ENCODE measurements around the gene LRRFIP2.

LRRFIP2 gene

GRCh38 chr3:37041546-37042195 is 132.7 kb downstream of the LRRFIP2 start:
- no peak overlapping the region for H3K4me3 ChIP-seq (ENCODE audit: low read length)
- no peaks in the 10 kb centered on the region for H3K9me3 ChIP-seq (ENCODE audit: insufficient read depth, low read depth, low read length)
- H3K9ac ChIP-seq (ENCODE audit: low read depth, low read length), result no peak overlapping the region
- WGBS, result 82% methylated on average over 1 of the region's 1 CpG
- no peak overlapping the region for H3K27ac ChIP-seq (ENCODE audit: low read depth, low read length)
- peaks cover 85% of the 10 kb centered on the region for H3K36me3 ChIP-seq (ENCODE audit: insufficient read depth, low read length)
- H3K27me3 ChIP-seq (ENCODE audit: insufficient read depth, low read length), result no peaks in the 10 kb centered on the region
- no peaks in the 10 kb centered on the region for H3K4me1 ChIP-seq (ENCODE audit: insufficient read depth, low read length)

DNA sequence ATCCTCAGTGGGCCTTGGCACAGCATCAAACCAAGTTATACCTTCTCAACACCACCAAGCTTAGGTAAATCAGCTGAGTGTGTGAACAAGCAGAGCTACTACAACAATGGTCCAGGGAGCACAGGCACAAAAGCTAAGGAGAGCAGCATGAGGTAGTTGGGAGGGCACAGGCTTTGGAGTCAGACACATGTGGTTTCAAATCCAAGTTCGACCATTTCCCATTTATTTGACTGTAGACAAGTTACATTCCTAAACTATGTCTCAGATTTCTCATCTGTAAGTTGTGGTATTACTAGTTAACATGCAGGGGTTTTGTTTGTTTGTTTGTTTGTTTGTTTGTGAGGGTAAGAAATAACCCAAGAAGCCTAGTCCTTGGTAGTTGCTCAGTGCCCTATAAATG is 134.2 kb downstream of the LRRFIP2 start:
- no peaks in the 10 kb centered on the region for H3K4me1 ChIP-seq (ENCODE audit: insufficient read depth, low read length)
- peaks cover 5% of the 10 kb centered on the region; the same call in 1 of the 2 replicates for H3K9me3 ChIP-seq (ENCODE audit: insufficient read depth, low read depth, low read length)
- no peak overlapping the region for H3K4me3 ChIP-seq (ENCODE audit: low read length)
- WGBS, result 100% methylated on average over 1 of the region's 1 CpG
- H3K36me3 ChIP-seq (ENCODE audit: insufficient read depth, low read length), result peaks cover 89% of the 10 kb centered on the region
- no peak overlapping the region for H3K9ac ChIP-seq (ENCODE audit: low read depth, low read length)
- H3K27me3 ChIP-seq (ENCODE audit: insufficient read depth, low read length), result no peaks in the 10 kb centered on the region
- H3K27ac ChIP-seq (ENCODE audit: low read depth, low read length), result no peak overlapping the region

DNA sequence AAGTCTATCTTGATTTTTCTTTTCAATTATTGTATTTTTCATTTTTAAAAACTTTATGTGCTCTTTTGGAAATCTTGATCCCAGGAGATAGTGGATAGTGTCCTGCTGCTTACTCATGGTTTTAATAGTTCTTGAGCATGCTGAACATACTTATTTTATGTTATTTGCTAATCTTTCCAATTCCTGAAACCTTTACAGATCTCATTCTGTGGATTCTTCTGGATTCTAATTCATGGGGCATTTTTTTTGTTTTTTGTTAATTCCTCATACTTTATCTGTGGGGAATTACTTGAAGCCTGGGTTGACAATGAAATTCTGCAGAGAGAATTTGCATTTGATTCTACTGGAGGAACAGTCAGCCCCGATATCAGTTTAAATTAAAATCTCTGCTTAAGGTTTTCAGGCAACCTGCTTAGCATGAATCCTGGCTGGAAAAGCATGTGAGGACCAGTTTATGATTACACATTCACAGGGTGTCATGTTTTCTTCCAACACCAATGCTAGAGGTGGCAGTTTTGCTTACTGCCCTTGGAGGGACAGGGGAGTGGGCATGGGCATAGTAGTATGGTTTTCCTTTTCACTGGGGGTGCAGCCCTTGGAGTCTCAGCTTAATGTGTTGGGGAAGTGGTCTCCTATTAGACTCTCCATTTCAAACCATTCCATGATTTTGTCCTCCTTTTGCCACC is 135.1 kb downstream of the LRRFIP2 start:
- 96% methylated on average over 1 of the region's 1 CpG for WGBS
- no peak overlapping the region for H3K9ac ChIP-seq (ENCODE audit: low read depth, low read length)
- H3K9me3 ChIP-seq (ENCODE audit: insufficient read depth, low read depth, low read length), result peaks cover 5% of the 10 kb centered on the region; the same call in 1 of the 2 replicates
- H3K4me3 ChIP-seq (ENCODE audit: low read length), result no peak overlapping the region
- H3K27ac ChIP-seq (ENCODE audit: low read depth, low read length), result no peak overlapping the region
- H3K4me1 ChIP-seq (ENCODE audit: insufficient read depth, low read length), result no peaks in the 10 kb centered on the region
- H3K27me3 ChIP-seq (ENCODE audit: insufficient read depth, low read length), result no peaks in the 10 kb centered on the region
- peaks cover 89% of the 10 kb centered on the region for H3K36me3 ChIP-seq (ENCODE audit: insufficient read depth, low read length)

GRCh38 chr3:37037352-37037751 is 137.0 kb downstream of the LRRFIP2 start:
- H3K27ac ChIP-seq (ENCODE audit: low read depth, low read length), result no peak overlapping the region
- no peaks in the 10 kb centered on the region for H3K4me1 ChIP-seq (ENCODE audit: insufficient read depth, low read length)
- H3K27me3 ChIP-seq (ENCODE audit: insufficient read depth, low read length), result no peaks in the 10 kb centered on the region
- no peak overlapping the region for H3K4me3 ChIP-seq (ENCODE audit: low read length)
- H3K9me3 ChIP-seq (ENCODE audit: insufficient read depth, low read depth, low read length), result peaks cover 5% of the 10 kb centered on the region; the same call in 1 of the 2 replicates
- H3K36me3 ChIP-seq (ENCODE audit: insufficient read depth, low read length), result peaks cover 99% of the 10 kb centered on the region
- WGBS, result 90% methylated on average over 3 of the region's 3 CpGs
- H3K9ac ChIP-seq (ENCODE audit: low read depth, low read length), result no peak overlapping the region

GRCh38 chr3:37032961-37033360 is 141.4 kb downstream of the LRRFIP2 start:
- WGBS, result 94% methylated on average over 10 of the region's 10 CpGs
- Histone ChIP-seq H3K9me3 (ENCODE audit: insufficient read depth, low read depth, low read length) (peaks cover 5% of the 10 kb centered on the region; the same call in 1 of the 2 replicates), H3K36me3 (ENCODE audit: insufficient read depth, low read length) (peaks cover 98% of the 10 kb centered on the region), H3K4me3 (ENCODE audit: low read length) (no peak overlapping the region), H3K4me1 (ENCODE audit: insufficient read depth, low read length) (no peaks in the 10 kb centered on the region), H3K27me3 (ENCODE audit: insufficient read depth, low read length) (no peaks in the 10 kb centered on the region), H3K27ac (ENCODE audit: low read depth, low read length) (no peak overlapping the region), H3K9ac (ENCODE audit: low read depth, low read length) (no peak overlapping the region)

DNA sequence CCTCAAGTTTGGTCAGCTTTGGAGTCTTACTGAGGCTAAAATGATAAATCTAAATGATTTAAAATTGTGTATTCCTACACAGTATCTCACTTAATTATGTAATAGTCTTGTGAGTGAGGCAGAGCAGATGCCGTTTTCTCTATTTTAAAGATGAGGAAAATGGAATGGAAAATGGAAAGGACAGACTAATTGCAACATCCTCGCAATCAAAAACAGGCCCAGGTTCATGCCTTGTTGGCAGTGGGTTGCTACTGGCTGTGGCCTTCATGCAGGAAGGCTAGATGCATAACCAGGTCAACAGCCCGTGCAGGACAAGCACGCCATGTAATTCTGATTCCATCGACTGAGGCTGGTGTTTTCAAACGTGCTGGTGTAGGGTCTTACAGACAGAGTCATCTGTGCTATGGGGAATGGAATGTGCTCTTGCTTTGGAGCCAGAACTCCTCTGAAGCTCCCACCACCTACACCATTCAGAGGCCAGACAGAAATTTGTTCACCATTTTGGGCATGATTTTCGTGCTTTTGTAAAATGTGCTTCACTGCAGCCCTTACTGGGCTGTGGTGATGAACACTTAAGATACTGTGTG is 143.2 kb downstream of the LRRFIP2 start:
- Histone ChIP-seq H3K9me3 (ENCODE audit: insufficient read depth, low read depth, low read length) (peaks cover 3% of the 10 kb centered on the region; the same call in 1 of the 2 replicates), H3K27me3 (ENCODE audit: insufficient read depth, low read length) (no peaks in the 10 kb centered on the region), H3K36me3 (ENCODE audit: insufficient read depth, low read length) (peaks cover 98% of the 10 kb centered on the region), H3K27ac (ENCODE audit: low read depth, low read length) (no peak overlapping the region), H3K4me3 (ENCODE audit: low read length) (no peak overlapping the region), H3K4me1 (ENCODE audit: insufficient read depth, low read length) (no peaks in the 10 kb centered on the region), H3K9ac (ENCODE audit: low read depth, low read length) (no peak overlapping the region; the same call in 1 of the 2 replicates)
- WGBS, result 96% methylated on average over 7 of the region's 7 CpGs

GRCh38 chr3:37030588-37030987 is 143.8 kb downstream of the LRRFIP2 start:
- H3K36me3 ChIP-seq (ENCODE audit: insufficient read depth, low read length), result peaks cover 98% of the 10 kb centered on the region
- no peak overlapping the region for H3K4me3 ChIP-seq (ENCODE audit: low read length)
- H3K4me1 ChIP-seq (ENCODE audit: insufficient read depth, low read length), result no peaks in the 10 kb centered on the region
- no peaks in the 10 kb centered on the region for H3K9me3 ChIP-seq (ENCODE audit: insufficient read depth, low read depth, low read length)
- H3K27ac ChIP-seq (ENCODE audit: low read depth, low read length), result no peak overlapping the region
- H3K27me3 ChIP-seq (ENCODE audit: insufficient read depth, low read length), result no peaks in the 10 kb centered on the region
- no peak overlapping the region for H3K9ac ChIP-seq (ENCODE audit: low read depth, low read length)
- 84% methylated on average over 3 of the region's 3 CpGs for WGBS

- Histone ChIP-seq H3K36me3 (ENCODE audit: insufficient read depth, low read length) (peaks cover 97% of the 10 kb centered on the region), H3K9me3 (ENCODE audit: insufficient read depth, low read depth, low read length) (no peaks in the 10 kb centered on the region), H3K9ac (ENCODE audit: low read depth, low read length) (no peak overlapping the region), H3K4me3 (ENCODE audit: low read length) (no peak overlapping the region), H3K27me3 (ENCODE audit: insufficient read depth, low read length) (no peaks in the 10 kb centered on the region), H3K27ac (ENCODE audit: low read depth, low read length) (no peak overlapping the region), H3K4me1 (ENCODE audit: insufficient read depth, low read length) (no peaks in the 10 kb centered on the region)
Observed at GRCh38 chr3:37029516-37030163, 144.7 kb downstream of the LRRFIP2 start.

GRCh38 chr3:37029111-37029510 is 145.3 kb downstream of the LRRFIP2 start:
- H3K4me3 ChIP-seq (ENCODE audit: low read length), result no peak overlapping the region
- H3K27ac ChIP-seq (ENCODE audit: low read depth, low read length), result no peak overlapping the region
- no peaks in the 10 kb centered on the region for H3K9me3 ChIP-seq (ENCODE audit: insufficient read depth, low read depth, low read length)
- H3K4me1 ChIP-seq (ENCODE audit: insufficient read depth, low read length), result no peaks in the 10 kb centered on the region
- no peaks in the 10 kb centered on the region for H3K27me3 ChIP-seq (ENCODE audit: insufficient read depth, low read length)
- no CpG with 5 or more reads among the region's 1 CpG for WGBS
- H3K9ac ChIP-seq (ENCODE audit: low read depth, low read length), result no peak overlapping the region
- H3K36me3 ChIP-seq (ENCODE audit: insufficient read depth, low read length), result peaks cover 97% of the 10 kb centered on the region

- H3K9ac ChIP-seq (ENCODE audit: low read depth, low read length), result no peak overlapping the region
- H3K4me3 ChIP-seq (ENCODE audit: low read length), result no peak overlapping the region
- no peaks in the 10 kb centered on the region for H3K4me1 ChIP-seq (ENCODE audit: insufficient read depth, low read length)
- H3K9me3 ChIP-seq (ENCODE audit: insufficient read depth, low read depth, low read length), result no peaks in the 10 kb centered on the region
- WGBS, result 94% methylated on average over 1 of the region's 1 CpG
- peaks cover 97% of the 10 kb centered on the region for H3K36me3 ChIP-seq (ENCODE audit: insufficient read depth, low read length)
- no peak overlapping the region for H3K27ac ChIP-seq (ENCODE audit: low read depth, low read length)
- no peaks in the 10 kb centered on the region for H3K27me3 ChIP-seq (ENCODE audit: insufficient read depth, low read length)
Observed at GRCh38 chr3:37028329-37028728, 146.1 kb downstream of the LRRFIP2 start.

DNA sequence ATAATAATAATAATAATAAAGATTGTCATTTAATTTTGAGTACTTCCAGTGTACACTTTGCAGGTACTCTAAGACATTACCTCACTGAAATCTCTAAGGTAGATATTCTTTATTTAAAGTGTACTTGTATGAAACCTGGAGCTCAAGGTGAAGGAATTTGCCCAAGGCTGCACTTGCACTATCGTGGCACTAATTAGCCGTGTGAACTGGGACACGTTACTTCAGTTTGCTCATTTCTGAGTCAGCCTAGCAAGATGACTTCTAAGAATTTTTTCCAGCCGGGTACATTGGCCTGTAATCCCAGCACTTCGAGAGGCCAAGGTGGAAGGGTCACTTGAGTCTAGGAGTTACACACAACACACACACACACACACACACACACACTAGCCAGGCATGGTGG is 147.5 kb downstream of the LRRFIP2 start:
- Histone ChIP-seq H3K9ac (ENCODE audit: low read depth, low read length) (no peak overlapping the region), H3K4me1 (ENCODE audit: insufficient read depth, low read length) (no peaks in the 10 kb centered on the region), H3K36me3 (ENCODE audit: insufficient read depth, low read length) (peaks cover 97% of the 10 kb centered on the region), H3K9me3 (ENCODE audit: insufficient read depth, low read depth, low read length) (no peaks in the 10 kb centered on the region), H3K27me3 (ENCODE audit: insufficient read depth, low read length) (no peaks in the 10 kb centered on the region), H3K27ac (ENCODE audit: low read depth, low read length) (no peak overlapping the region), H3K4me3 (ENCODE audit: low read length) (no peak overlapping the region)
- WGBS, result 98% methylated on average over 5 of the region's 5 CpGs
